KOPT-K1 (cell line): ENCODE measurements around the gene TNFSF9.
"Not testable (repeated sequence)": the region's sequence is repeated elsewhere in the genome, so short reads cannot be mapped to it uniquely, and the experiment has no call there.

Experiments used
- H3K27ac ChIP-seq: fragments of 200-600 bp; sonication (generic); 2 replicates; pipeline ENCODE4 v1.5.1; 2016; ENCODE audit warnings: antibody characterized with exemption, mild to moderate bottlenecking, low read depth, low read length; ENCODE audit not compliant: poor library complexity, severe bottlenecking
- H3K36me3 ChIP-seq: fragments of 200-600 bp; sonication (generic); 2 replicates; pipeline ENCODE4 v1.5.1; 2017; ENCODE audit warnings: antibody characterized with exemption, mild to moderate bottlenecking, low read length, moderate library complexity; ENCODE audit not compliant: insufficient read depth
- H3K9me3 ChIP-seq: fragments of 200-600 bp; sonication (generic); 2 replicates; pipeline ENCODE4 v1.5.1; 2017; ENCODE audit warnings: antibody characterized with exemption, low read length, mild to moderate bottlenecking; ENCODE audit not compliant: insufficient read depth, poor library complexity, severe bottlenecking

The TNFSF9 gene

GRCh38 chr19:6499052-6499790, 31.6 kb upstream of the TNFSF9 start:
- no peaks in the 10 kb centered on the region for H3K9me3 ChIP-seq
- no peak overlapping the region for H3K27ac ChIP-seq
- H3K36me3 ChIP-seq: no peaks in the 10 kb centered on the region

GRCh38 chr19:6500837-6501739, 29.7 kb upstream of the TNFSF9 start:
- H3K9me3 ChIP-seq: no peaks in the 10 kb centered on the region
- H3K27ac ChIP-seq: no peak overlapping the region

GRCh38 chr19:6501740-6502648, 28.8 kb upstream of the TNFSF9 start, which contains the start of gene TUBB4A:
Gene TUBB4A (minus strand): TSS chr19:6502309. CDS start chr19:6502212, 97 bp downstream.
- no peaks in the 10 kb centered on the region for H3K9me3 ChIP-seq

More at GRCh38 chr19:6500837-6501739, 29.7 kb upstream of the TNFSF9 start:
- H3K36me3 ChIP-seq: no peaks in the 10 kb centered on the region

GRCh38 chr19:6503407-6504201, 27.2 kb upstream of the TNFSF9 start:
- Histone ChIP-seq H3K9me3 (no peaks in the 10 kb centered on the region), H3K36me3 (no peaks in the 10 kb centered on the region), H3K27ac (no peak overlapping the region)

More at GRCh38 chr19:6501740-6502648, 28.8 kb upstream of the TNFSF9 start, which contains the start of gene TUBB4A:
- Histone ChIP-seq H3K27ac (peak within 1 kb of the TSS; percentile 3), H3K36me3 (no peaks in the 10 kb centered on the region)

GRCh38 chr19:6508028-6508771, 22.6 kb upstream of the TNFSF9 start:
- not testable (repeated sequence) for H3K36me3 ChIP-seq, H3K27ac ChIP-seq, H3K9me3 ChIP-seq

- H3K27ac ChIP-seq: no peak overlapping the region
- no peaks in the 10 kb centered on the region for H3K36me3 ChIP-seq
- no peaks in the 10 kb centered on the region for H3K9me3 ChIP-seq
These were observed 21.5 kb upstream of the TNFSF9 start for GRCh38 chr19:6509118-6509971.

GRCh38 chr19:6510618-6511017, 20.2 kb upstream of the TNFSF9 start:
- no peaks in the 10 kb centered on the region for H3K36me3 ChIP-seq
- no peaks in the 10 kb centered on the region for H3K9me3 ChIP-seq
- no peak overlapping the region for H3K27ac ChIP-seq

GRCh38 chr19:6514089-6514488, 16.7 kb upstream of the TNFSF9 start:
- H3K36me3 ChIP-seq: no peaks in the 10 kb centered on the region

GRCh38 chr19:6514926-6515544, 15.8 kb upstream of the TNFSF9 start:
- Histone ChIP-seq H3K9me3 (no peaks in the 10 kb centered on the region), H3K27ac (no peak overlapping the region), H3K36me3 (no peaks in the 10 kb centered on the region)

More at GRCh38 chr19:6514089-6514488, 16.7 kb upstream of the TNFSF9 start:
- H3K9me3 ChIP-seq: no peaks in the 10 kb centered on the region
- no peak overlapping the region for H3K27ac ChIP-seq

GRCh38 chr19:6516018-6516658, 14.7 kb upstream of the TNFSF9 start:
- Histone ChIP-seq H3K9me3 (no peaks in the 10 kb centered on the region), H3K27ac (peak overlapping the region; percentile 65), H3K36me3 (no peaks in the 10 kb centered on the region)

- peak overlapping the region; percentile 65 for H3K27ac ChIP-seq
- H3K36me3 ChIP-seq: no peaks in the 10 kb centered on the region
- H3K9me3 ChIP-seq: no peaks in the 10 kb centered on the region
These were observed 14.1 kb upstream of the TNFSF9 start for GRCh38 chr19:6516659-6517291.
